COR-L47 (cell line): ENCODE results near the gene CCDC137.

Source experiments
- DNase-seq: peaks from one replicate; lab custom pipeline; 2025; lab: John Stamatoyannopoulos, UW

CCDC137 gene

GRCh38 chr17:81702934-81703746, 36.6 kb downstream of the CCDC137 start, which contains the start of gene MRPL12:
MRPL12 (plus strand) TSS chr17:81703367; CDS start chr17:81703502, 135 bp downstream.
- peak; percentile 92 for DNase-seq

- no peak for DNase-seq
These were observed 37.5 kb downstream of the CCDC137 start for GRCh38 chr17:81703747-81704654.

- no peak for DNase-seq
These were observed 39.1 kb downstream of the CCDC137 start for GRCh38 chr17:81705518-81706231.

GRCh38 chr17:81706232-81706611, 39.7 kb downstream of the CCDC137 start:
- DNase-seq = no peak

- DNase-seq = no peak
These were observed 40.5 kb downstream of the CCDC137 start for GRCh38 chr17:81706757-81707624.

- no peak for DNase-seq
These were observed 41.4 kb downstream of the CCDC137 start for GRCh38 chr17:81707725-81708646.

GRCh38 chr17:81708739-81709185, 42.2 kb downstream of the CCDC137 start:
- DNase-seq = no peak

GRCh38 chr17:81710514-81711308, 44.2 kb downstream of the CCDC137 start:
- DNase-seq = peak; percentile 77

- DNase-seq = peak; percentile 76
These were observed 45.4 kb downstream of the CCDC137 start, which contains the start of gene SLC25A10 for GRCh38 chr17:81711814-81712467. SLC25A10 (plus strand) TSS chr17:81712284; CDS start chr17:81712427, 143 bp downstream.

GRCh38 chr17:81712468-81713003, 46.0 kb downstream of the CCDC137 start:
- no peak for DNase-seq

GRCh38 chr17:81713004-81713555, 46.5 kb downstream of the CCDC137 start:
- no peak for DNase-seq

GRCh38 chr17:81713556-81714411, 47.2 kb downstream of the CCDC137 start:
- no peak for DNase-seq

- DNase-seq = no peak
These were observed 48.0 kb downstream of the CCDC137 start for GRCh38 chr17:81714412-81715106.

GRCh38 chr17:81715107-81715871, 48.8 kb downstream of the CCDC137 start:
- no peak for DNase-seq

- DNase-seq = no peak
These were observed 49.5 kb downstream of the CCDC137 start for GRCh38 chr17:81715872-81716673.
